Neural progenitor cell (in vitro differentiated cells): Measurements from ENCODE around the gene PLCH2. TPM values are rescaled to one million over a fixed set of nuclear protein-coding genes. Genes with fewer than 3 reads are reported as not detected.

Experiments
- DNase-seq: peaks from one replicate; pipeline ENCODE4 v3.0.0-alpha.2; 2016; ENCODE audit warnings: low spot score
- H2AFZ ChIP-seq: fragments of 200-600 bp; sonication (generic); replicated peaks from 2 replicates; pipeline ENCODE4 v1.6.1; 2016; ENCODE audit warnings: antibody characterized with exemption
- H3F3A ChIP-seq: fragments of 200-600 bp; sonication (generic); 2 replicates; pipeline ENCODE4 v1.6.1; 2016; ENCODE audit warnings: antibody characterized with exemption, low read depth
- H3K27ac ChIP-seq: fragments of 200-600 bp; sonication (generic); 2 replicates; pipeline ENCODE4 v1.5.1; 2016; ENCODE audit warnings: mild to moderate bottlenecking
- H3K27me3 ChIP-seq: fragments of 200-600 bp; sonication (generic); 2 replicates; pipeline ENCODE4 v1.6.1; 2016; ENCODE audit warnings: mild to moderate bottlenecking, moderate library complexity
- H3K36me3 ChIP-seq: fragments of 200-600 bp; sonication (generic); 2 replicates; pipeline ENCODE4 v1.5.1; 2016
- H3K4me1 ChIP-seq: fragments of 200-600 bp; sonication (generic); 2 replicates; pipeline ENCODE4 v1.6.1; 2016; ENCODE audit warnings: mixed run types
- H3K4me2 ChIP-seq: fragments of 200-600 bp; sonication (generic); 2 replicates; pipeline ENCODE4 v1.6.1; 2016
- H3K4me3 ChIP-seq: fragments of 200-600 bp; sonication (generic); 2 replicates; pipeline ENCODE4 v1.5.1; 2016
- H3K79me2 ChIP-seq: fragments of 200-600 bp; sonication (generic); 2 replicates; pipeline ENCODE4 v1.6.1; 2016; ENCODE audit warnings: low read depth
- H3K9ac ChIP-seq: fragments of 200-600 bp; sonication (generic); 2 replicates; pipeline ENCODE4 v1.6.1; 2016
- H3K9me3 ChIP-seq: fragments of 200-600 bp; sonication (generic); 2 replicates; pipeline ENCODE4 v1.5.1; 2016; ENCODE audit warnings: low read depth
- H4K20me1 ChIP-seq: fragments of 200-600 bp; sonication (generic); 2 replicates; pipeline ENCODE4 v1.6.1; 2016; ENCODE audit warnings: low read depth
- H3K27ac Mint-ChIP-seq: 3 replicates; pipeline ENCODE4 v1.8.0; 2021; ENCODE audit warnings: mixed read lengths
- H3K27me3 Mint-ChIP-seq: 2 replicates; pipeline ENCODE4 v1.8.0; 2022; ENCODE audit warnings: low read depth, mild to moderate bottlenecking, inconsistent platforms, moderate library complexity, mixed read lengths; ENCODE audit not compliant: insufficient read depth
- H3K36me3 Mint-ChIP-seq: 3 replicates; pipeline ENCODE4 v1.8.0; 2021; ENCODE audit warnings: mixed read lengths
- H3K4me1 Mint-ChIP-seq: 3 replicates; pipeline ENCODE4 v1.8.0; 2021; ENCODE audit warnings: mixed read lengths
- H3K4me3 Mint-ChIP-seq: 3 replicates; pipeline ENCODE4 v1.8.0; 2021; ENCODE audit warnings: mild to moderate bottlenecking, moderate library complexity, mixed read lengths
- H3K9me3 Mint-ChIP-seq: 3 replicates; pipeline ENCODE4 v1.8.0; 2020; ENCODE audit warnings: mixed read lengths
- CTCF ChIP-seq: fragments of 200-600 bp; sonication (generic); IDR thresholded peaks from 2 replicates; pipeline ENCODE4 v1.5.1; 2017; ENCODE audit warnings: antibody characterized with exemption, mild to moderate bottlenecking
- EZH2 ChIP-seq: fragments of 200-600 bp; sonication (generic); IDR thresholded peaks from 2 replicates; pipeline ENCODE4 v1.6.1; 2017; ENCODE audit warnings: antibody characterized with exemption, mild to moderate bottlenecking, moderate library complexity
- EZH2phosphoT487 ChIP-seq: fragments of 200-600 bp; sonication (generic); IDR thresholded peaks from 2 replicates; pipeline ENCODE4 v1.6.1; 2017; ENCODE audit warnings: antibody characterized with exemption
- total RNA-seq: library from RNA; depleted of rRNA; stranded (reverse); fragments of >200 nt; gene quantifications from 2 replicates; pipeline ENCODE4 v1.2.3, GENCODE V29; 2015; ENCODE audit warnings: low replicate concordance

Gene PLCH2
- total RNA-seq, 1 donor from 2014 or later: 0.54 TPM

- H3K4me3 ChIP-seq: no peak overlapping the region
- Mint-ChIP-seq H3K9me3 (no peaks in the 10 kb centered on the region), H3K4me3 (no peak overlapping the region), H3K36me3 (no peaks in the 10 kb centered on the region), H3K27me3 (peaks cover 2% of the 10 kb centered on the region), H3K27ac (no peak overlapping the region), H3K4me1 (peaks cover 20% of the 10 kb centered on the region)
- H3K4me2 ChIP-seq: no peak overlapping the region
- H3F3A ChIP-seq: no peaks in the 10 kb centered on the region
- H2AFZ ChIP-seq: no peak overlapping the region
- no peaks in the 10 kb centered on the region for H4K20me1 ChIP-seq
- no peaks in the 10 kb centered on the region for H3K9me3 ChIP-seq
- H3K9ac ChIP-seq: no peak overlapping the region
- H3K79me2 ChIP-seq: no peaks in the 10 kb centered on the region
- TF ChIP-seq EZH2 (no peak), CTCF (no peak), EZH2phosphoT487 (no peak)
- peaks cover 51% of the 10 kb centered on the region for H3K4me1 ChIP-seq
- no peaks in the 10 kb centered on the region for H3K27me3 ChIP-seq
- H3K36me3 ChIP-seq: no peaks in the 10 kb centered on the region
- no peak for DNase-seq
- H3K27ac ChIP-seq: no peak overlapping the region
Observed at GRCh38 chr1:2475571-2475970, 518 bp upstream of the PLCH2 start.

- no peak overlapping the region for H3K9ac ChIP-seq
- no peak for DNase-seq
- Mint-ChIP-seq H3K4me1 (peaks cover 20% of the 10 kb centered on the region), H3K9me3 (no peaks in the 10 kb centered on the region), H3K4me3 (no peak overlapping the region), H3K27me3 (peaks cover 2% of the 10 kb centered on the region), H3K36me3 (no peaks in the 10 kb centered on the region), H3K27ac (peak overlapping the region; percentile 57)
- H3K79me2 ChIP-seq: no peaks in the 10 kb centered on the region
- no peaks in the 10 kb centered on the region for H3K9me3 ChIP-seq
- H3K36me3 ChIP-seq: no peaks in the 10 kb centered on the region
- H3K4me1 ChIP-seq: peaks cover 51% of the 10 kb centered on the region
- no peak overlapping the region for H2AFZ ChIP-seq
- no peak for TF ChIP-seq EZH2
- TF ChIP-seq CTCF: no peak
- H3K4me2 ChIP-seq: peak overlapping the region; percentile 31
- no peak overlapping the region for H3K27ac ChIP-seq
- H3K27me3 ChIP-seq: no peaks in the 10 kb centered on the region
- H3K4me3 ChIP-seq: no peak overlapping the region
- H3F3A ChIP-seq: no peaks in the 10 kb centered on the region
- no peaks in the 10 kb centered on the region for H4K20me1 ChIP-seq
Observed at GRCh38 chr1:2477309-2477708, 1.2 kb downstream of the PLCH2 start.

- no peak overlapping the region for H3K27ac ChIP-seq
- H3K4me1 Mint-ChIP-seq: peaks cover 14% of the 10 kb centered on the region
- TF ChIP-seq EZH2: no peak
- TF ChIP-seq EZH2phosphoT487: no peak
- no peak for TF ChIP-seq CTCF
- no peak overlapping the region for H3K4me3 ChIP-seq
- peaks cover 2% of the 10 kb centered on the region for H3K27me3 Mint-ChIP-seq
- peaks cover 51% of the 10 kb centered on the region for H3K4me1 ChIP-seq
- H3K9me3 ChIP-seq: no peaks in the 10 kb centered on the region
- H3K36me3 Mint-ChIP-seq: no peaks in the 10 kb centered on the region
- peak overlapping the region; percentile 31 for H3K4me2 ChIP-seq
- no peak overlapping the region for H3K27ac Mint-ChIP-seq
- DNase-seq: no peak
- H3K27me3 ChIP-seq: no peaks in the 10 kb centered on the region
- H3K9ac ChIP-seq: no peak overlapping the region
- H3K9me3 Mint-ChIP-seq: no peaks in the 10 kb centered on the region
- H4K20me1 ChIP-seq: no peaks in the 10 kb centered on the region
- H3K36me3 ChIP-seq: no peaks in the 10 kb centered on the region
- no peak overlapping the region for H2AFZ ChIP-seq
- H3K79me2 ChIP-seq: no peaks in the 10 kb centered on the region
- H3F3A ChIP-seq: no peaks in the 10 kb centered on the region
- no peak overlapping the region for H3K4me3 Mint-ChIP-seq
Observed at GRCh38 chr1:2477791-2478499, 1.9 kb downstream of the PLCH2 start.
